DOHH2 (cell line): ENCODE results near the gene SGPL1.

ENCODE experiments used
- H3F3A ChIP-seq: fragments of 200-600 bp; sonication (generic), shearing (Covaris generic); 2 replicates; pipeline ENCODE4 v1.6.0; 2016; ENCODE audit warnings: antibody characterized with exemption, mild to moderate bottlenecking; ENCODE audit not compliant: control insufficient read depth, insufficient read depth
- H3K27ac ChIP-seq: fragments of 200-600 bp; sonication (generic); 2 replicates; pipeline ENCODE4 v1.5.1; 2014; ENCODE audit warnings: low read depth, mild to moderate bottlenecking, low read length, moderate library complexity
- H3K27me3 ChIP-seq: fragments of 200-600 bp; sonication (generic); 2 replicates; pipeline ENCODE4 v1.6.1; 2014; ENCODE audit warnings: mild to moderate bottlenecking, low read length, mixed read lengths; ENCODE audit not compliant: control insufficient read depth
- H3K36me3 ChIP-seq: fragments of 200-600 bp; sonication (generic); 2 replicates; pipeline ENCODE4 v1.6.1; 2014; ENCODE audit warnings: mild to moderate bottlenecking, low read length, moderate library complexity, mixed read lengths; ENCODE audit not compliant: control insufficient read depth
- H3K4me1 ChIP-seq: fragments of 200-600 bp; sonication (generic); 2 replicates; pipeline ENCODE4 v1.6.1; 2014; ENCODE audit warnings: mild to moderate bottlenecking, low read length, mixed read lengths; ENCODE audit not compliant: control insufficient read depth
- H3K4me2 ChIP-seq: fragments of 200-600 bp; sonication (generic); 2 replicates; pipeline ENCODE4 v1.6.0; 2014; ENCODE audit warnings: mild to moderate bottlenecking, low read length, moderate library complexity
- H3K4me3 ChIP-seq: fragments of 200-600 bp; sonication (generic); 2 replicates; pipeline ENCODE4 v1.5.1; 2014; ENCODE audit warnings: mild to moderate bottlenecking, low read length, mixed read lengths
- H3K79me2 ChIP-seq: fragments of 200-600 bp; sonication (generic); 2 replicates; pipeline ENCODE4 v1.6.1; 2014; ENCODE audit warnings: mild to moderate bottlenecking, low read length, mixed read lengths; ENCODE audit not compliant: control insufficient read depth
- H3K9me2 ChIP-seq: fragments of 200-600 bp; sonication (generic); replicated peaks from 2 replicates; pipeline ENCODE4 v1.6.1; 2014; ENCODE audit warnings: mild to moderate bottlenecking, low read length, mixed read lengths; ENCODE audit not compliant: control insufficient read depth
- H3K9me3 ChIP-seq: fragments of 200-600 bp; sonication (generic); 2 replicates; pipeline ENCODE4 v1.6.1; 2014; ENCODE audit warnings: antibody characterized with exemption, low read length, mixed read lengths; ENCODE audit not compliant: control insufficient read depth, insufficient read depth
- H4K20me1 ChIP-seq: fragments of 200-600 bp; sonication (generic); 2 replicates; pipeline ENCODE4 v1.6.0; 2014; ENCODE audit warnings: low read depth, mild to moderate bottlenecking, antibody characterized with exemption, low read length, moderate library complexity; ENCODE audit not compliant: control insufficient read depth, insufficient read depth
- EZH2phosphoT487 ChIP-seq: fragments of 200-600 bp; sonication (generic); IDR thresholded peaks from 2 replicates; pipeline ENCODE4 v1.6.1; 2017; ENCODE audit warnings: borderline replicate concordance, mild to moderate bottlenecking, antibody characterized with exemption, low read length, moderate library complexity, mixed read lengths
- TF ChIP-seq, protein P1 (sequence below): fragments of 200-600 bp; sonication (generic); IDR thresholded peaks from one replicate; pipeline ENCODE4 v1.5.1; 2014; ENCODE audit warnings: antibody characterized with exemption, mild to moderate bottlenecking, low read depth, low read length; ENCODE audit not compliant: poor library complexity, severe bottlenecking

Gene SGPL1

DNA sequence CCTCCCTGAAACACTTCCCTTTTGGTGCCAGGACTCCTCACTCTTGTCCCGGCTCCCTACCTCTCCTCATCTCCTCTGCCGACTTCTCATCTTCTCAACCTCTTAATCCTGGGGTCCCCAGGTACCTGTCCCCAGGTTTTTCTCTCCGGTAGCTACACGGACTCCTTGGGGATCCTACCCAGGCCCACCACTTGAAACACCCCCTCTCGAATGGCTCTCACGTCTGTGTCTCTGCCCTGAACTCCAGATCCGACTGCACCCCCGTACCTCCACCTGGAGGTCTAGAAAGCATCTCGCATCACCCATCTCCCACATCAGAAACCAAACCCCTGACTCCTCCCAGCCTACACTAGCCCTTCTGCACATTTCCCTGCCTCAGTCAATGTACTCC is 35.4 kb upstream of the SGPL1 start:
- Histone ChIP-seq H3K4me2 (no peak overlapping the region), H4K20me1 (no peaks in the 10 kb centered on the region), H3K4me1 (no peaks in the 10 kb centered on the region), H3K79me2 (no peaks in the 10 kb centered on the region), H3K36me3 (no peaks in the 10 kb centered on the region), H3K27ac (no peak overlapping the region), H3F3A (no peaks in the 10 kb centered on the region), H3K9me2 (no peaks in the 10 kb centered on the region), H3K4me3 (no peak overlapping the region), H3K9me3 (no peaks in the 10 kb centered on the region), H3K27me3 (peaks cover 16% of the 10 kb centered on the region)
- no peak for TF ChIP-seq EZH2phosphoT487
- TF ChIP-seq, protein P1, sequence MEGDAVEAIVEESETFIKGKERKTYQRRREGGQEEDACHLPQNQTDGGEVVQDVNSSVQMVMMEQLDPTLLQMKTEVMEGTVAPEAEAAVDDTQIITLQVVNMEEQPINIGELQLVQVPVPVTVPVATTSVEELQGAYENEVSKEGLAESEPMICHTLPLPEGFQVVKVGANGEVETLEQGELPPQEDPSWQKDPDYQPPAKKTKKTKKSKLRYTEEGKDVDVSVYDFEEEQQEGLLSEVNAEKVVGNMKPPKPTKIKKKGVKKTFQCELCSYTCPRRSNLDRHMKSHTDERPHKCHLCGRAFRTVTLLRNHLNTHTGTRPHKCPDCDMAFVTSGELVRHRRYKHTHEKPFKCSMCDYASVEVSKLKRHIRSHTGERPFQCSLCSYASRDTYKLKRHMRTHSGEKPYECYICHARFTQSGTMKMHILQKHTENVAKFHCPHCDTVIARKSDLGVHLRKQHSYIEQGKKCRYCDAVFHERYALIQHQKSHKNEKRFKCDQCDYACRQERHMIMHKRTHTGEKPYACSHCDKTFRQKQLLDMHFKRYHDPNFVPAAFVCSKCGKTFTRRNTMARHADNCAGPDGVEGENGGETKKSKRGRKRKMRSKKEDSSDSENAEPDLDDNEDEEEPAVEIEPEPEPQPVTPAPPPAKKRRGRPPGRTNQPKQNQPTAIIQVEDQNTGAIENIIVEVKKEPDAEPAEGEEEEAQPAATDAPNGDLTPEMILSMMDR: no peak

- no peak for TF ChIP-seq EZH2phosphoT487
- TF ChIP-seq, protein P1: no peak
- Histone ChIP-seq H3K4me1 (no peaks in the 10 kb centered on the region), H3K9me2 (no peaks in the 10 kb centered on the region), H3K9me3 (no peaks in the 10 kb centered on the region), H3K79me2 (no peaks in the 10 kb centered on the region), H4K20me1 (no peaks in the 10 kb centered on the region), H3K36me3 (no peaks in the 10 kb centered on the region), H3F3A (no peaks in the 10 kb centered on the region), H3K27ac (no peak overlapping the region), H3K4me2 (no peak overlapping the region), H3K27me3 (peaks cover 16% of the 10 kb centered on the region), H3K4me3 (no peak overlapping the region)
Observed at GRCh38 chr10:70780772-70781171, 35.0 kb upstream of the SGPL1 start.

DNA sequence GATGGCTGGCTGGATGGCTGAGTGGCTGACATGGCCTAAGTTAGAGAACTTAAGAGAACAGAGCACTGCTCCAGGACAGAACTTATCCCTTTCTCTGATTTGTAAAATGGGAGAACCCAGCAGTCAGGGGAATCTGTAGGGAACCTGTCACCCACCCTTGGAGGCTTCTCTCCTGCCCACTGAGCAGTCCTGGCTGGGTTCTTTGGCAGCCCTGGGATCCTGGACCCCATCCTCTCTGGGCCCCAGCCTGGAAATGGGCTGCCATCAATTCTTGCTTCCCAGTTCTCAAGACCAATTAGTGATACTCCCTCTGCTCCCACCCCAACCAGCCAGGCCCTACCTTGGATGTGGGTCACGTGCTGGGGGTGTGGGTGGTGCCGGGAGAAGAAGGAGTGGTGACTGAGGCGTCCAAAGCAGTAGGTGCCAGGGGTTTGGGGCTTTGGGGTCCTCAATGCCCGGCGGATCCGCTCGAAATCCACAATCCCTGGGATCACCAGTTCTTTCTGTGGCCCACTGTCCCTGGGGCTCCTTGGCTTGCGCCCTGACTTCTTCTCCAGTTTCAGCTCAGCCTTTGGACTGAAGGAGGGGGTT is 34.2 kb upstream of the SGPL1 start:
- Histone ChIP-seq H3F3A (no peaks in the 10 kb centered on the region), H3K27me3 (peaks cover 19% of the 10 kb centered on the region), H3K9me3 (no peaks in the 10 kb centered on the region), H3K27ac (no peak overlapping the region), H3K36me3 (no peaks in the 10 kb centered on the region), H3K4me1 (no peaks in the 10 kb centered on the region), H3K79me2 (no peaks in the 10 kb centered on the region), H3K4me3 (no peak overlapping the region), H3K4me2 (no peak overlapping the region), H4K20me1 (no peaks in the 10 kb centered on the region), H3K9me2 (no peaks in the 10 kb centered on the region)
- TF ChIP-seq, protein P1: no peak
- TF ChIP-seq EZH2phosphoT487: no peak
